GM21717 (cell line): Measurements from ENCODE around the gene SLC43A2.
"Not testable (repeated sequence)": the region's sequence is repeated elsewhere in the genome, so short reads cannot be mapped to it uniquely, and the experiment has no call there.

ENCODE experiments used
- ATAC-seq: cut with Tn5 transposase; IDR thresholded peaks from one replicate; pipeline ENCODE4 v1.9.1; 2021; ENCODE audit warnings: mild to moderate bottlenecking, moderate library complexity; ENCODE audit not compliant: unreplicated experiment

Gene SLC43A2

DNA sequence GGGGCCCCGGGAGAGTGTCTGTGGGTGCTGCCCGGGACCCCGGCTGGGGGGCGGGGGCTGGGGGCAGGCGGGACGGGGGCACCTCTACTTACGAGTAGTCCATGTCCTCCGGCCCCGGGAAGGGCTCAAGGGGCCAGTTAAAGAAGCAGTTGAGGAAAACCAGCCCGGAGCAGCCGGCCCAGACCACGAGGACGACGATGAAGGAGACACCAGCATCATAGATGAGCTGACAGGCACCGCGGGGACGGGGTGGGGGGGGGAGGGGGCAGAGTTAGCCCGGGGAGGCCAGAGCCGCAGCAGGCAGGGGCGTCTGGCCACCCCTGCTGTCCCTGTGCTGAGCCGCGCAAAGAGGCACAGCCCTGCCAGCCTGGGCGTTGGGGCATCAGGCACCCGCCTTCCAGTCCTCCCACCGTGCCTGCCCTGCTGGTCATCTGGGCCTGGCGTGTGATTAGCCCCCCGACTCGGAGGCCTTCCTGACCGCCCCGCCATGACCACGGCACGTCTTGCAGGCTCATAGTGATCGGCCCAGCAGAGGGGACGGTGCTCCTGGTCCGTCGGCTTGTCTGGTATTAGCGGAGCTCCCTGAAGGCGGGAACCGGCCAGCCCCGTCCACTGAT is 37.1 kb downstream of the SLC43A2 start:
- no peak for ATAC-seq

DNA sequence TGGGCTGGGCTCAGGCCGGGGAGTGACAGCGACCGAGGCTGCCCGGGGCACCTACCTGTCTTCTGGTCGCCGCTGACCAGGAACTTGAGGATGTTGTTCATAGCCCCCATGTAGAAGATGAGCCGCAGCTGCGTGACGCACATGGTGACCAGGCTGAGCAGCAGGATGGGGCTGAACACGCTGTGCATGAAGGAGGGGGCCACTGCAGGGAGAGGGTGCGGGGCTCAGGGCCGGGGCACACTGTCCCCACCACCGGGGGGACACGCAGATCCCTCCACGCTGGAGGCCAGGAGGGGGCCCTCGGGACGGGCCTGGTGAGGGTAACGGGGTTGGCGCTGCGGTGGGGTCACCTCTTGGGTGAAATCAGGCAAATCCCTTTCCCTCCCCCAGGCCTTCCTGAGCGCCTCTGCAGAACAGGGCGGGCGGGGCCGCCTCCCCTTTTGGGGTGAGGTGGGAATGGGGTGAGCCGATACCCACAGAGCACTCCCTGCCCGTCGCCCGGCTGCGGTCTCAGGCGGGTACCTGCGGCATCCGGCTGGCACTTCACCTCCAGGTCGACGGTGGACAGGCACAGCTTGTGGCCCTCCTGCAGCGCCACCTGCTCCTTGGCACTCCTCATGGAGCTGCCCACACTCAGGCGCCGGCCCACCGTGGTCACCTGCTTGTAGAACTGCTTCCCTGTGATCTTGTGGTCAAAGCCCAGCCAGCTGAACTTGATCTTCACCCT is 37.7 kb downstream of the SLC43A2 start:
- no peak for ATAC-seq

DNA sequence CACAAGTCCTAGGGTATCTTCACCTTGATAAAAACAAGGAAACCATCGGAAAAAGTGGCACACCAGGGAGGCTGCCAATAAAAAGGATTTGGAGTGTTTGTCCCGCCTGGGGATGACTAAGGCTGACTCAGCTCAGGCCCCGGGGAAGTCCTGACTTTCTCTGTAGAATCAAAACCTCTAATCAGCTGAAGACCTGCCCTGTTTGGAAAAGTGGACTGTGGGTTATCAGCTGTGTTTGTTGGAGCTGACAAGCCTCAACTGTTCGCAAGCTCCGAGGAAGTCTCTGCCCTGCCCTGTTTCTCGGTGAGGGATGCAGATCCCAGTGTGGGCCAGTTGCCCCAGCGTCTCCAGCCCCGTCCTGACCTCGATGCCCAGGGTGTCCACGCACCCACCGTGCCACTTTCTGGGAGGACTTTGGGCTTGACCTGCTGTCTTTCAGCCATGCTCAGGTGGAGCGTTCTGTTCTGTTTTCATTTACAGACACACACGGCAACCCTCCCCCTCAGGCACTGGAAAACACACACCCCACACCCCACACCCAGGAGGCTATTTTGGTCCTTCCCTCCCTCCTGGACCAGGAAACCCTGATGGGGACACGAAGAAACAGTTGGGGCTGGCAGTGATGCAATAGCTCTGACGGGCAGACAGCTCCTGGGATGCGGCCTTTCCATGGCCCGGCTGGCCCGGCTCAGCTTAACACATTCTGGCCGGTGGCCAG is 38.4 kb downstream of the SLC43A2 start:
- no peak for ATAC-seq

DNA sequence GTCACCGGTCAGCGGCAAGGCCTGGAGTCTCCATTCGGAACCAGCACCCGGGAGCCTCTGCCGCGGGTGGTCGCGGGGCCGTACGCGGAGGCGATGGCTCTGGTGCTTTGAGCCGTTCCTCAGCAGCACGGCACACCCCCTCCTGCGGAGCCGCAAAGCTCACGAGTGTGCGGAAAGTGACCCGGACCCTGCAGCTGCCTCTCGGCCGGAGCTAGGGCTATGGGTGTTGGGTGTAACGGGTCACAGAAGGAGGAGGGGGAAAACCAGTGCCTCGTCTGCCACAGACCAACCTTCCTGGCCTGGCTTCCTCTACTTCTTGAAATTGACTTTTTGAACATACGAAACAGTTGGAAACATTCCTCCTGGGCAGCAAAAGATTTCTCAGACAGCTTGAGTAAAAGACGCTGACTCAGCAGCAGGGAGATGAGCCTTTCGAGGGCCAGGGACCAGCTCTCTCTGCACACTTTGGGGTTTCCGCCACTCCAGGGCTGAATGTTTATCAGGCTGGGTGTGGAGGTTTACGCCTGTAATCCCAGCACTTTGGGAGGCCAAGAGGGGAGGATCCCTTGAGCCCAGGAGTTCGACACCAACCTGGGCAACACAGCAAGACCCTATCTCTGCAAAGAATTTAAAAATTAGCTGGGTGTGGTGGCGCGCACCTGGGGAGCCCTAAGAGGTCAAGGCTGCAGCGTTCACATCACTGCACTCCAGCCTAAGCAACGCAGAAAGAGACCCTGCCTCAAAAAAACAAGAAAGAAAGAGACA is 39.6 kb downstream of the SLC43A2 start:
- ATAC-seq = no peak

DNA sequence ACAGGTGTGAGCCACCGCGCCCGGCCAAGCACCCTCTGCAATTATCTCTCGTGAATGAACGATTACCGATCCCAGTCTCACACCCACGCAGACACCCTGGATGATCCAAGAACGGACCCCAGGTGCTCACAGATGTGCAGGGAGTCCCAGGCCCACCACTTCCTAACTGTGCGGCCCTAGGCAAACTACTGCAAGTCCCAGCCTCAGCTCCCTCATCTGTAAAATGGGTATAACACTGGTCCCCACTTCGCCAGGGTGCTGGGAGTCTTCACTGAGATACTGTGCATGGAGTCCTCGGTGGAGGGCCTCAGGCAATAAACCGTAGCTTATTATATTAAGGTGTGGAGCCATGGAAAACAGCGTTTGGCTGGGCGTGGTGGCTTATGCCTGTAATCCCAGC is 44.5 kb downstream of the SLC43A2 start:
- ATAC-seq = no peak

DNA sequence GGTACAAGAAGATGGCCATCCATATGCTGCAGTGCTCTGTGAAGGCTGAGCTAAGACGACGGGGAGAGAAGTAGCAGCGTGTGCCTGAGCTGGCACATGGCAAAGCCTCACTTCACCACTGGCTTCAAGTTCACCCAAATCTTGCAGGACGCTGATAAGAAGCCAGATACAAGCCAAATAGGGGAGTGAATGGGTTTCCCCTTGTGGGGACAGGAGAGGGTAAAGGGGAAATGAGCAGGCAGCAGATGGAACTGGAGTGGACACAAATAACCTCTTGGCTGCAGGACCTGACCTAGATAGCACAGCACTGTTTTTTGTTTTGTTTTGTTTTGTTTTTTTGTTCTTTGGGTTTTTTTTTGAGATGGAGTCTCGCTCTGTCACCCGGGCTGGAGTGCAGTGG is 45.1 kb downstream of the SLC43A2 start:
- ATAC-seq = no peak

DNA sequence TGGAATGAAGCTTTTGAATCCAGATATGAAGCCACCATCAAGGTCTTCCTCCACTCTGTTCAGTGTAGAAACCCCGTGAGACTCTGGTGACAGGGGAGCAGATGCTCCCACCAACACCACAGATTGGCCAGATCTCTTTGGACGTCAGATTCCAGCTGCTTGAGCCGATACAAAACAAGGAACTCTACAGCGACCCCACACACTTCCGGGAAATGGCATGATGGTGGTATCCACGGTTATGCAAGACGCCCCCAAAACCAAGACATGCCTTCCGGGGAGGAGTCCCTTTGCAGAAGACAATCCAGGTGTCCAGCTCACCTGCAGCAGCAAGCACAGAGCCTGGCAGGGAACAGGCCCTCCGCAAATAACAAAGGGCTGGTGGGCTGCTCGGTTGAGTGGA is 46.3 kb downstream of the SLC43A2 start:
- no peak for ATAC-seq

DNA sequence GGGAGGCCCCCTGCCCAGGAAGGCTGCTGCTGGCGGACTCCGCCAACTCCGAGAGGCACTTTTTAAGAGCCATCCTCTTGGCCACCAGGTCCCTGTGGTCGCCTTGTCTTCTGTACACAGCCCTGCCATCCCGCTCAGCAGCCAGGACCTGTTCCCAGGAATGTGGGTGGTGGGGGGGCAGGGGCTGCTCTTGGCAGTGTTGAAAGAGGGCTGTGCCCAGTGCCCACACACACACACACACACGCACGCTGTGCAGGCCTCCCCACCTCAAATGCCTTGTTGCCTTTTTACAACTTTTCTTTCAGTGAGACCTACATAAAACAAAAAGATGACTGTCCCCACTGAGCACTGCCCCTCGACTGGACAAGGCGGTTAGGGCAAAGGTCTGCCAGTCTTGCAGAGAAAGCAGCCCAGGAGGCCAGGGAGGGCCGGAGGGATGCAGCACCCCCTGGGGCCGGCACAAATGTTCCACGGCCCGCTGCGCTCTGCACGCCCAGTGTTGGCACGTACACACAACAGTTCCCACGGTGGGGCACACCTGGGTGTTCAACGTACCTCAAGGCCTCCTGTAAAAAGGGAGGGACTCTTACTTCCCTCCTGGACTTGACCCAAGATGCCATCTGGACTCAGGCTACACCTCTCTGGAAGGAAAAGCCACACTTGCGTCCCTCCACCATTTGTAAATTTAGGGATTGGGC is 47.5 kb downstream of the SLC43A2 start:
- ATAC-seq = no peak

DNA sequence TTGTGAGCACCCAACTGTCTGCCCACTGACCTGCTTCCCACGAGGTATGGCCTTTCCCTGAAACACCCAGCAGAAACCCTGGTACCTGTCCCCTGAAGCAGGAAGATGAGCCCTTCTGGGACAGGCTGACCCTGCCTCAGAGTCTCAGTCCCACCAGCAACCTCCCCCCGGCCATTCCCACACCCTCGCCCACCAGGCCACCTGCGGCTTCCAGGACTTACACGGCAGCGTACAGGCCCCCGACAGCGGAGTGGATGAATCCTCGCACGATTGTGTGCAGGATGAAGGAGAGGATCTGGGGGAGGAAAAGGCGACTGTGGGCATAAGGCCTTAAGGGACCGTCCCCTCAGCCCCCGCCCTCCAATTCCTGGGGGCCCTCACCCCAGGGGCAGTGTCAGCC is 50.6 kb downstream of the SLC43A2 start:
- ATAC-seq = no peak

DNA sequence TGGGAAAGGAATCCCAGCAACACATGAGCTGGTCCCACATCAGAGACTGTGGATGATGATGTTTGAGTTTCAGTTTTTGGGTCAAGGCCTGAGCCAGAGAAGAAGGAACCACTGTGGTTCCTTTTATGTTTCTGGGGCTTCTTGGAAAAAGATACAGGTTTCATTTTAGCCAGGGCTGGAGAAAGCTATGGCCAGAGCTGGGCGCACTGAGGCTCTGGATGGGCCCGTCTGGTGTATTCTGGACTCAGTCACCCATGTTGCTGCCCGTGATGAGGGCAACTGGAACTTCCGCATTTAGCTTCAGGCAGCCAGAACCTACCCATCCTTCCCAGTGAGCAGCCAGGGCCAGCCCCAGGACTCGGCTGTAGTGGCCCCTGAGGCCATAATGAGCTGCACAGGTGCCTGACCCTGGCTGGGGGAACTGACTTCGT is 51.0 kb downstream of the SLC43A2 start:
- no peak for ATAC-seq

DNA sequence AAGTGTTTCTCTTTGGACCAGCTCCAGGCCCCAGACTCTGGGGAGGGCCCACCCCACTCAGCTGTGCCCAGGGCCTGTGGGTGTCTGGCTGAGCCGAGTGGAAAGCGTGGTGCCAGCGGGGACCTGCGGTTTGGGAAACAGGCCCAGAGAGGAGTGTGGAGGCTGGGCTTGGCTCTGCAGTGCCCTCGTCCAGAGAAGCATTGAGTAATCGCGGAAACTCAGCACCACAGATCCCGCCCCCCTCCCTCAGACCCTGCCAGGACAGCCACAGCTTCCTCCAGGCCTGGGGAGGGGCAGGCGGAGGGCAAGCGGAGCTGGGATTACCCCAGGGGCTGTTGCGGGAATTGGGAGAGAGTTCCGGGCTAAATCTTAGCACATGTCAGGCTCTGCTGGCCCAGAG is 51.5 kb downstream of the SLC43A2 start:
- ATAC-seq = no peak

DNA sequence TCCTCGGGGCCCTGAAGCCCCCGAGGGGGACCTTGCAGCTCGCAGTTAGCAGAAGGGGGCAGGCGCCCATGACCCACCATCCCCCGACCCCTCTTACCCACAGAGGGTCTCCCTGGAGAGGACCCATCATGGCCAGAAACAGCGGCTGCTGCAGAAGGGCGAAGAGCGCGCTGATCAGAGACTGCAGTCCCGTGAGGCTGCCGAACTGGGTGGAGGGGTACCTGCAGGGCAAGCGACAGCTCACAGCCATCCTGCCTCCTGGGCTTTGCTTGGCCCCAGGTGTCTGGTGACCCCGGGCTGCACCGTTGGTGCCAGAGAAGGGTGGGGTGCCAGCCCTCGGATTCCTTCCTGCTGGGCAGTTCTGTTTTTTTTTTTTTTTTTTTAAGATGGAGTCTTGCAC is 52.1 kb downstream of the SLC43A2 start:
- ATAC-seq = no peak

DNA sequence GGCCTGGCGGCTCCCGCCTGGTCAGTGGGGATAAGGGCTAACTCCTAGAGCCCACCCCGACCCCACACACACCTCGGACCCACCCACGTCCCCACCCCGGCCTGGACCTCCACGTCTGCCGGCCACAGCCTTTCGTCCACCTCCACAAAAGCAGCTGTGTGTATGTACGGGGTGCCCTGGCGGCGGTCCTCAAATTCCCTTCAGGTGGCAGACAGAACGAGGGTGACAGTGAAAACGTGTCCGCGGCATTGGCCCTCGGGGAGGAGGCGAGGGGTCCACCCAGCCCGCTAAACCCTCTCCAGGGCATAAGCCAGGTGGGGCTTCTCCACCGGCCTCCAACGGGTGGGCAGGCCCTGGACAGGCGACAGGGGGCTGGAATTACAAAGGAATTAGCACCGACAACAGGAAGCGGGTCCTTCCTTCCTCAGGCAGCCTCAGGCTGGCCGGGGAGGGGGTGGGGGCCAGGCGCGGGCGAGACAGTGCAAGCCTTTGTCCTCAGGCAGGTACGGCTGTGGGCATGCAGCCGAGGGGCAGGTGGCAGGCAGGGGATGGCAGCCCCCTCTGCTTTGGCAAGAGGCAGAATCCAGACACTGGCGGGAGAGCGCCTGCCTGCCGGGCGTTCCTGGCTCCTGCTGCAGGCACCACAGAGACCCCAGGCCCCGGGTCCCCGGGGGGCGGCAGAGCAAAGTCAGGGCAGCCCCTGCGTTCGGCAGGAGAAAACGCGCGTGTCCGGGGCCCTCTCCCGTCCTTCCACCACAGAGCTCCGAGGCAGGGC is 53.8 kb downstream of the SLC43A2 start:
- ATAC-seq = no peak

DNA sequence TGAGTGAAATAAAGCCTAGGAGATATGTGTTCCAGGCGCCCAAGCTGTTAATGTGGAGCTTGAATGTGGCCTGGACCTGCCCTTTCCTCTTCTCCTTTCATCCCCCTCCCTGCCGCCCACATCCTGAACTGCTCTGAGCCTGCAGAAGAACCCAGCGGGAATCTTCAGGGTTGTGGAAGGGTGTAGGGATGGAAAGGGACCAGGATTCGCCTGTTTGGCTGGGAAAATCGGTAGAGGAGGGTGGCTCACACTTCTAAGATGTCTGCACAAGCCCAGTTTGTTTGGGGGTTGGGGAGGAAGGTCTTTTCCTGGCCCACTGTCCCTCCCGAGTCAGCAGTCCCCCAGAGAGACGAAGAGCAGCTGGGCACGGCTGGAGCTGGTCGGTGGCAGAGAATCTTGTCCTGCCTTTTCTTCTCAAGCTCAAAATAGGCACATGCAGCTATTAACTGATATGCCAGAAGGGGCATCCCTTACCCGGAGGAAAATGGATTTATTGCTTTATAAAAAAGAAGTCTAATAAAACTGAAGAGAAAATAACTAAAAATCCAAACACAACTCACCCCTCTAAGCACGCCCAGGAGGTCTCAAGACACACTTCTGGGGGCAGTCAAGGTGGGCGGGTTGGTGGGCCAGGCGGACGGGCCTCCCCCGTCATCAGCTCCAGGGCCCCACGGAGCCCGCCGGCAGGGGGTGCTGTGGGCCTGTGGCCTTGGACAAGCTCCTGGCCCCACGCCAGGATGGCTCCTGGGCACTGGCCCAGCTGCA is 54.5 kb downstream of the SLC43A2 start:
- no peak for ATAC-seq

DNA sequence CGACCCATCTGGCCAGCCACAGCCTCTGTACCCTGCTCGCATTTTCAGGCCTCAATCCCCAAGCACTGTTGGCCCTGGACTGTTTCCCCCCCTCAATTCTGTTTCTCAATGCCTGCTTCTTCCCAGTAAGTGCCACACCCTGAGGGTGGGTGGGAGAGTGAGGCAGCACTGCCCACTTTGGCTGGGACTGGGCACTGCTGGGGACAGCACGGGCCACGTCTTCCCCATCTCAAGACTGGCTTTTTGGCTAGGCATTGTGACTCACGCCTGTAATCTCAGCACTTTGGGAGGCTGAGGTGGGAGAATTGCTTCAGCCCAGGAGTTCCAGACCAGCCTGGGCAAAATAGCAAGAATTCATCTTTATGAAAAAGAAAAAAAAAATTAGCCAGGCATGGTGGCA is 56.0 kb downstream of the SLC43A2 start:
- ATAC-seq = not testable (repeated sequence)

DNA sequence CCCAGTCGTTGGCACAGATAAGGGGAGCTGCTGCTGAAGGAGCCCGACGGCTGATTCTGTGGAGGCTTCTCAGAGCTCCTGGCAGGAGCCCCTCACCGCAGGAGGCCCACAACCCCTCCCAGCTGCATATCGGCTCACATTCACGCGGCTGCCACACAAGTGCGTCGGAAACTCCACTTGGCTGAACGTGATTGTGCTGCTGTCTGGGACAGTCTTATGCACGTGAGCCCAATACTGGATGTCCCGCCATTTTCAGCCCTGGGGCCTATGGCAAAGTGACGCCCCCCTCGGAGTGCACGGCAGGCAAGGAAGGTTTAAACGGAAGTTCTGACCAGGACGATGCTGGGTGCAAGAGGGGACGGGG is 57.3 kb downstream of the SLC43A2 start:
- ATAC-seq = no peak

DNA sequence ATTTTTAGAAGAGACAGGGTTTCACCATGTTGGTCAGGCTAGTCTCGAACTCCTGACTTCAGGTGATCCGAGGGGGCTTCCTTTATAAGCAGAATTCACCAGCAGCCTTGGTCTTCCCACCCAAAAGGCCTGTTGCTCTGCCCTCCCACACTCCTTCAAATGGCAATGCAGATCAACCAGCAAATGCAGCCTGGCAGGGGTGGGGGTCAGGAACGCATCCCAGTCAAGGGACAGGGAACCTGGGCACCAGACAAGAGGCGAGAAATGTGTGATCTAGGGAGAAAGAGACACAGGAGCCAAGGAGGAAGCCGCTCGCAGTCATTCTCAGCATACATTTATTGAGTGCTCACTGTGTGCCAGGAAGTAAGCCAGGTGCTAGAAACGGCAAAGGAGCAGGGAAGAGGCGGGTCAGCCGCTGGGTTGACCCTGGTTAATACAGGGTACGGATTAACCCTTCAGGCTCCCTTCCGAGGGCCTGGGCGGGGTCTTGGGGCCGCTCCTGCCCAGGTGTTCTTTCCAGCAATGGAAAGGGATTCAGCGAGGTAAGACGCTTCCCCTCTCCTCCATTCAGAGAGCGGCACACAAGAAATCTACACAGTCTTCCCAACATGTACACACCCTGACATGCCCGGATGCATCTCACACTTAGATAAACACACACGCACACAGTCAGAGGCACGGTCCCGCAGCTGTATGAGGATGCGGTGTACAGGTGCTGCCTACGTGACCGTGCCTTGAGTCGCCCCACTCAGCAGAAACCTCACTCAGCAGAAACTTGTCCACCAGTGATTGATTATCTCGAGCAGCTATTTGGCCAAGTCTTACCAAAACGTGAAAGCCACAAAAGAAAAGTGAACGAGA is 59.5 kb downstream of the SLC43A2 start:
- ATAC-seq = no peak

DNA sequence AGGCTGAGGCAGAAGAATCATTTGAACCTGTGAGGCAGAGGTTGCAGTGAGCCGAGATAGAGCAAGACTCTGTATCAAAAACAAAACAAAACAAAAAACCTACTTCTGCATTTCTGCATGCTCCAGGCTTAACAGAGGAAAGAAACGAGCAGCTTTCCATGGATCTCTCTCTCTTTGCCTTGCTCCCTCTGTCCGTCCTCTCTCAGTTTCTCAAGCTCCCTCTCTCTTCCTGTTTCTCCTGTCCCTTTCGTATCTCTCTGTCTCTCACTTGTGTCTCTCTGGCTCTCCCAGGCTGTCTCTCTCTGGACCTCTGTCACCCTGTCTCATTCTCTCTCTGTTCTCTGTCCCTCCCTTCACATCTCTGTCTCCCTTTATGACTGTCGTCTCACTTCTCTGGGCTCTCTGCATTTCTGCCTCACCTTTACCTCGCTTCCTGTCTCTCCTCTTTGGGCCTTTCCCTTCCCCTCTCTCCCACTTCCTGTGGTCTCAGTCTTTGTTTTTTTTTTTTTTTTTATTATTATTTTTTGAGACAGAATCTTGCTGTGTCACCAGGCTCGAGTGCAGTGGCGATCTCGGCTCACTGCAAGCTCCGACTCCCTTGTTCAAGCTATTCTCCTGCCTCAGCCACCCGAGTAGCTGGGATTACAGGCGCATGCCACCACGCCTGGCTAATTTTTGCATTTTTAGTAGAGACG is 62.0 kb downstream of the SLC43A2 start:
- no peak for ATAC-seq
